Keratinocyte (primary cell): Measurements from ENCODE around the gene CCNDBP1.

Experiments used
- EZH2 ChIP-seq: IDR thresholded peaks from one replicate; pipeline ENCODE4 v1.6.1; 2012; ENCODE audit warnings: inconsistent platforms, mild to moderate bottlenecking, low read length, moderate library complexity
- TF ChIP-seq, protein P1 (sequence below), 3 experiments: IDR thresholded peaks in 1 of 3; conservative IDR thresholded peaks in 1 of 3; optimal IDR thresholded peaks in 1 of 3; 2 replicates in 2 of 3; 3 replicates in 1 of 3; pipeline versions ENCODE3 to v1.5.1; 2011; ENCODE audit warnings: low read length in 3 of 3, mild to moderate bottlenecking in 3 of 3, moderate library complexity in 2 of 3, control low read depth in 1 of 3, inconsistent platforms in 1 of 3; ENCODE audit not compliant: insufficient read depth in 2 of 3; ENCODE audit errors: extremely low read depth in 1 of 3

GRCh38 chr15:43187544-43188155, 2.4 kb downstream of the CCNDBP1 start:
- TF ChIP-seq, protein P1, sequence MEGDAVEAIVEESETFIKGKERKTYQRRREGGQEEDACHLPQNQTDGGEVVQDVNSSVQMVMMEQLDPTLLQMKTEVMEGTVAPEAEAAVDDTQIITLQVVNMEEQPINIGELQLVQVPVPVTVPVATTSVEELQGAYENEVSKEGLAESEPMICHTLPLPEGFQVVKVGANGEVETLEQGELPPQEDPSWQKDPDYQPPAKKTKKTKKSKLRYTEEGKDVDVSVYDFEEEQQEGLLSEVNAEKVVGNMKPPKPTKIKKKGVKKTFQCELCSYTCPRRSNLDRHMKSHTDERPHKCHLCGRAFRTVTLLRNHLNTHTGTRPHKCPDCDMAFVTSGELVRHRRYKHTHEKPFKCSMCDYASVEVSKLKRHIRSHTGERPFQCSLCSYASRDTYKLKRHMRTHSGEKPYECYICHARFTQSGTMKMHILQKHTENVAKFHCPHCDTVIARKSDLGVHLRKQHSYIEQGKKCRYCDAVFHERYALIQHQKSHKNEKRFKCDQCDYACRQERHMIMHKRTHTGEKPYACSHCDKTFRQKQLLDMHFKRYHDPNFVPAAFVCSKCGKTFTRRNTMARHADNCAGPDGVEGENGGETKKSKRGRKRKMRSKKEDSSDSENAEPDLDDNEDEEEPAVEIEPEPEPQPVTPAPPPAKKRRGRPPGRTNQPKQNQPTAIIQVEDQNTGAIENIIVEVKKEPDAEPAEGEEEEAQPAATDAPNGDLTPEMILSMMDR (optimal IDR thresholded peaks at IDR 0.05 in 1 of 3, IDR thresholded peaks at IDR 0.05 in 1 of 3, conservative IDR thresholded peaks at IDR 0.05 in 1 of 3; ENCODE audit: extremely low read depth in 1 of 3, insufficient read depth in 2 of 3, low read length in 3 of 3) = peak in 2 of 3 experiments; percentile 35 to 60
- TF ChIP-seq EZH2 = no peak
